ENCODE measurements around the gene CEP112. TPM values are rescaled to one million over a fixed set of nuclear protein-coding genes. Genes with fewer than 3 reads are reported as not detected.

The CEP112 gene
- total RNA-seq, 1 experiment from 2014 or later: 2.8 TPM

- peak; percentile 5 for DNase-seq (ENCODE audit: low read depth)
Observed at GRCh38 chr17:65931246-65932149, 260.4 kb downstream of the CEP112 start.

- no peak for DNase-seq (ENCODE audit: low read depth)
Observed at GRCh38 chr17:65930140-65930730, 261.7 kb downstream of the CEP112 start.

GRCh38 chr17:65926599-65926998, 265.3 kb downstream of the CEP112 start:
- no peak for DNase-seq (ENCODE audit: low read depth)

DNA sequence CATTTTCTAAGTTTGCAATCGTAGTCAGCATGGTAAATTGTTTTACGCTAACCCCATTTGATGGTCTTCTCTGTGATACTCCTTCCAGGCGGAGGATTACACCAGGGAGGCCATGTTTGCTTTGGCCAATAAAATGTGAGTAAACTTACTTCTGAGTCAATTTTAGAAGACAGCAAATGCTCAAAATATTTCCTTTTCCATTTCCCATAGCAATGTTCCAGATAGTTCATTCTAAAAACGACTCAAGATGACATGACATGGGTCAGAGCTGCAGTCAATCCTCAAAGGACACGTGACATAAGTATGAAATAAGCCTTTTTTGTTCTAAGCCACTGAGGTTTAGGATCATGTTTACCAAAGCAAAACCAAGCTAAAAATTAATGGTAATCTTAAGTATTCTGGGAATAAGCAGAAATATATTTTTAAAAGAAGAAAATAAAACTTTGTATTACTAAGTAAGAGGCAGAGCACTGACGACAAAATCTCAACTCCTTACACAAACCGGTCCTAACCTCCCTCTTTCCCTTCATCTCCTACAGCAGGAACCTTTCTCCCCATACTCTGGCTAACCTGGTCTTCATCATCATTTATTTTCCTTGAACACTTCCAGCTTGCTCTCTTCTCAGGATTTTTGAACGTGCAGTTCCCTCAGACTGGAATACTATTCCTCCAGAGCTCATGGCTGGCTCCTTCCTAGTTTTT, 266.2 kb downstream of the CEP112 start:
- no peak for DNase-seq (ENCODE audit: low read depth)

GRCh38 chr17:65920996-65921395, 270.9 kb downstream of the CEP112 start:
- DNase-seq (ENCODE audit: low read depth): no peak

DNA sequence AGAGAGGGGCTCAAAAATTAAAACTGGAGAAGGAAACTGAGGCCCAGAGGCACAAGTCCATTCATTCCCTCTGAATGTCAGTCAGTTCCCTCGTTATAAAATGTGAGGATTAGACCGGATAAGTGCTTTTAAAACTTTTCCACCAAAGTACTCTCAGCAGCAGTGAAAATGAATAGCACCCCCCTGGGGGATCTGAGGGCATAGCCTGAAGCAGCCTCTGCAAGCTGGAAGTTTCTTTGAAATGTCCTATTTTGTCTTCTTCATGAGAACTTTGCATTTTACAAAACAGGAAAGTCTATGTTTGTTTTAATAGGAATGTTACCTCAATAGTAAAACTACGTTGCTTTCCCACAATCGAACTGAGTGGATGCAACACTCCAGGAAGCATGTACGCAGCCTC, 273.0 kb downstream of the CEP112 start:
- no peak for DNase-seq (ENCODE audit: low read depth)

DNA sequence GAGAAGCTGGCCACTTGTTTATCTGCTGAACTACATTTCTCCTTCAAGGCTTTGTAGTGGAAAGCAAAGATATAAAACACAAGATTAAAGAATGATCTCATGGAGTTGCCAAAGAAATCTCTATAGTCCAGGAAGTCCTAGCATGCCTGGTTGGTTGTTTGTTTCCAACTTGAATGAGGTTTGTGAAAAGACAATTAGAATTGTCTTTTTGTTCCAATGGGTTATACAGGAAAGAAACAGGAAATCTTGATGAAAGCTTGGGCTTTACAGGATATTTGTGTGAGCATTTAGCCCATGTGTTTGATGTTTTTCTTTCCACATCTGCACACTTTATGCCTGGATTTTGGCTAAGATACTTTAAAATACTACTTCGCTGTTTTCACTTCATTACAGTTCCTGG, 273.4 kb downstream of the CEP112 start:
- no peak for DNase-seq (ENCODE audit: low read depth)

DNA sequence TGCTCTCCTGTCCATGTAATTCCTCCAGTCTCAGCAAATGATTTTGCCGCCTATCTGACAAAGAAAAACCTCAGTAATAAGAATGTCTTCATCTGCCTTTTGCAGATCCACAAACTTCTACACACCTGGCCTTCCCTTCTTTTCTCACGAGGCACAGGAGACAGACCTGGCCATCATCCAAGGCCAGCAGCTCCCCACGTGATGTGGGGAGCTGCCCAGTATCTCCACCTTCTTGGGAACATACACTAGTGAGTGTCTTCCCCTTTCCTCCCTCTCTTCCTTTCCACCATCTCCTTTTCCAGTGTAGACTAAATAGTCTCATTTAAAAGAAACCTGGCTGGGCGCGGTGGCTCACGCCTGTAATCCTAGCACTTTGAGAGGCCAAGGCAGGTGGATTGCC, 274.4 kb downstream of the CEP112 start:
- no peak for DNase-seq (ENCODE audit: low read depth)

DNA sequence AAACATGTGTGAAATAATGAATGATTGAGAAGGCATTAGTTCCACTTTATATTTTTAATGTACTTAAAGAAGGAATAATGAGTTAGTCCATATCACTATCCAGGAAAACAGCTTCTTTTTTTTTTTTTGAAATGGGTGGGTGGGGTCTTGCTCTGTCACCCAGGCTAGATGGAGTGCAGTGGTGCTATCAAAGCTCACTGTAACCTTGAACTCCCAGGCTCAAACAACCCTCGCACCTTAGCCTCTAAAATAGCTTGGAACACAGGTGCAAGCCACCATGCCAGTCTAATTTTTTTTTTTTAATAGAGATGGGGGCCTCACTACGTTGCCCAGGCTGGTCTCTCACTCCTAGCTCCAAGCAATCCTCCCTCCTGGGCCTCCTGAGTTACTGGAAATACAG, 275.5 kb downstream of the CEP112 start:
- no peak for DNase-seq (ENCODE audit: low read depth)

DNA sequence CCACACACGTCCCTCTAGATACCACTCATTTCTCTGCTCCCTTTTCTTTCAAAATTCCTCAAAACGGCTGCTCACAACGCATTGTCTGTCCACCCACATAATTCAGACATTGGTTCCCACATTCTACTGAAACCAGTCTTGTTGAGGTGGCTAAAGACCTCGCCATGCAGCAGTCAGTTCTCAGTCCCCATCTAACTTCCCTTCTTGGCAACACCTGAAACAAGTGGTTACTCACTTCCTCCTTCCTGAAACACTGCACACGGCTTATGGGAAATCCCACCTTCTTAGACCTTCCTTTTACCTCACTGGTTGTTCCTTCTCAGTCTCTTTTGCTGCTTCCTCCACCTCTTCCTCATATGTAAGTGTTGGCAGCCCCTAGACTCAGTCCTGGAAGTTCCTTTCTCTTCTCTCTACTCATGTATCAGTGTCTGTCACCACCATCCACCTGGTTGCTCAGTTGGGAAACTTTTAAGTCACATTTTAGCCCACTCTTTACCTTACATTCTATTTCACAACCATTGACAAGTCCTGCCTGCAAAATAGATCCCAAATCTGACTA, 277.1 kb downstream of the CEP112 start:
- DNase-seq (ENCODE audit: low read depth): peak; percentile 11

DNA sequence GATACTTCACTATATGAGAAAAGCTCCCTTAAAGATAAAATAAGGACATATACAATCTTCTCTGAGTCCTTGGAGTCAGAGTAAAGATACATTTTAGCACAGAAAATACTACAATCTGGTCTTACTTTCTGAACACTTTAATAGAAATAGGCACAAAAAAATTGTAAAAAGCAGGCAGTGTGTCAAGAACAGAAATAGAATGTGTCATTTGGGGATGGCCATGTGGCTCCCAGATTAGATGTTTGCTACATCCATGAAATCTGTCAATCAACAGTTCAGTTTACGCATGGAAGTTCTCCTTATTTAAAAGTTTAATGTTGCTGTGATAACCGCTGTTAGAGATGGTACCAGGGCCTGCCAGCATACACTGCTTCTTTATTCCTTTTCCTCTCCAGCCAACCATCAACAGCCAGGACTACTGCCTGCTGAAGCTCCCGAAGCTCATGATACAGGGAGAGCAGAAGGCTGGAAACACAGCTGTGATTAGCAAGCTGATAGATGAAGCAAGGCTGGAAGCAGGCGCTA, 278.5 kb downstream of the CEP112 start:
- DNase-seq (ENCODE audit: low read depth): no peak

- no peak for DNase-seq (ENCODE audit: low read depth)
Observed at GRCh38 chr17:65910836-65911235, 281.1 kb downstream of the CEP112 start.

DNA sequence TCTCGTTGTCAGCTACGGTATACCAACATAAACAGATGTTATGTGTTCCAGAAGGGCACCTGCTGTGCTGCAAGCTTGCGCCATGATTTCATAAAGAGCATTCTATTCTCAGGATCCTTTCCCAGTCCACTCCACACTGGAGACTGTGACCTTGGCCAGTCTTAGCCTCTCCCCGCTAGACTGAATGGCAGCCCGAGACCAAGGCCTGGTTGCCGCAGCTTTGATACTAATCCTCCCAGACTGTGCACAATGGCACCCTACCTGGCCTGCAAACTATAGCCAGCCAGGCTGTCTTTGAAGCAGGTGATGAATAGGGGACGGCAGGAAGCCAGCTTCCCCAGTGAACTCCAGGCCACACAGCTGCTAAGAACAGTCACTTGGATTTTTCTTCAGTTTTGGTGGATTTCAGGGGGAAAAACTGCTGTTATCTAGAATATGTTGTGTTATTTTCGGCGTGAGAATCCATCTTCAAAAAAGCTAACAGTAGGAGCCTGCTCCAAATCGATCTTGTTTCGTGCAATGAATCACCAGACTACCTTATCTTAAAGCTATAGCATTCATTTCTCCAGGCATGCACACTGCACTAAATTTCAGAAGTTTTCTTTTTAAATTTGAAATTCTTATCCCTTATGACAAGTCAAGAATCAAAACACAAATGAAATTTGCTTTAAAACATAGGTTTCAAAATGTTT, 289.0 kb downstream of the CEP112 start:
- no peak for DNase-seq (ENCODE audit: low read depth)

- DNase-seq (ENCODE audit: low read depth): no peak
Observed at GRCh38 chr17:65902155-65902554, 289.8 kb downstream of the CEP112 start.

- DNase-seq (ENCODE audit: low read depth): no peak
Observed at GRCh38 chr17:65901394-65901793, 290.5 kb downstream of the CEP112 start.

- no peak for DNase-seq (ENCODE audit: low read depth)
Observed at GRCh38 chr17:65900216-65900615, 291.7 kb downstream of the CEP112 start.

- DNase-seq (ENCODE audit: low read depth): no peak
Observed at GRCh38 chr17:65898651-65899050, 293.3 kb downstream of the CEP112 start.

GRCh38 chr17:65896889-65897288, 295.0 kb downstream of the CEP112 start:
- no peak for DNase-seq (ENCODE audit: low read depth)

DNA sequence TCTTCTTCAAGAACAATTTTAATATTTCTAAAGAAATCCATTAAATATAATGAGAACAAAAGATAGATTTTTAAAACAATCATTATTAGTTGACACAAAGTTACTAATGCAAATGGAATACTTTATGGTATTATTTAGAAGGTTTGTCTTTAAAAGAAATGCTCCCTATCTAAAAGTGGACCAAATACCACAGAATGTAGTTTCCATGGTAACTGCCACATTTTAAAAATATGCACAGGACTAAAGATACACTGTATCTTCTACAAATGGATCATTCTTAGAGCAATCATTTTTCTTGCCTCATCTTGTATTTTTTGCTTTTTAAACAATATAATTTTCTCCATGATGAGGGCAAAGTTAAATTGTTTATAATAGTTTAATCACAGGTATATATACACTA, 296.0 kb downstream of the CEP112 start:
- DNase-seq (ENCODE audit: low read depth): no peak

GRCh38 chr17:65893692-65894279, 298.1 kb downstream of the CEP112 start:
- DNase-seq (ENCODE audit: low read depth): no peak

DNA sequence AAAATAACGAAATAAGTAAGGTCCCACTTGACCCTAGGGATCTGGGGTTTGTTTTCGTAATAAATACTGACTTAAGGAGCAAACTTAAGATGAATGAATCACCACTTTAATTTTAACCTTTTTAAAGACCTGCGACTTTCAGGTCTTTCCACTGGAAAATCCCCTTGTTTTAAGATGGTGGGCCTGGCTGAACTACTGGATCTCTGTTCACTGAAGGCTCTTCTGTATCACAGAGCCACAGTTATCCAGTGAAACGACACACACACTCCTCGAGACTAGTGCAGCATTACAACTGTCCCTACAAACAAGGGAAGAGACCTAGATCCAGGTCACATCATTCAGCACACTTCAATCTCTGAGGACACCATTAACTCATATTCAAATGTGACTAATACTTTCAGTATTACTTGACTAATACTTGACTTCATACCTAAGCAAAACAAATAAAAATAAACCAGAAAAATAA, 299.0 kb downstream of the CEP112 start:
- DNase-seq (ENCODE audit: low read depth): no peak
